ENCODE results near the gene MAGI2.
A peak's percentile ranks its signal among the peaks of the same experiment; 100 is the strongest.

Gene MAGI2

GRCh38 chr7:78191475-78192079, 1261.9 kb downstream of the MAGI2 start:
- DNase-seq, result no peak

- DNase-seq, result no peak
Measured at GRCh38 chr7:78189762-78190161, 1263.7 kb downstream of the MAGI2 start.

- no peak for DNase-seq
Measured at GRCh38 chr7:78185149-78185745, 1268.2 kb downstream of the MAGI2 start.

DNA sequence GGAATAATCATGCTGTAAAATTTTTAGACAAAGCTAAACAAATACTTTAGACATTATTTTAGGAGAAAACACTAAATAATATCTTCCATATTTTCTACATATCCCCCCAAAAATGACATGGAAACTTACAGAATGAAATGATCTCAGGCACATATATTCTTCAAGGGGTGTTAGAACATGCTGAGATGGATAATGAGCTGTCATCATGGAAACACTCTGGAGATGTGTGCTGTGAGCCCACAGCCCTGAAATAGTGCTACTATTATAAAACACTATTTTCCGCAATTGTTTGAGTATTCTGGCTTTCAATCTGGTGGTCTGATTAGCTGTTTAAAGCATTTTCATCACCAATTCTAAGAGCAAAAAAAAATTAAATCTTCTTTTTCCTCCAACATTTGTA, 1269.2 kb downstream of the MAGI2 start:
- DNase-seq, result no peak

DNA sequence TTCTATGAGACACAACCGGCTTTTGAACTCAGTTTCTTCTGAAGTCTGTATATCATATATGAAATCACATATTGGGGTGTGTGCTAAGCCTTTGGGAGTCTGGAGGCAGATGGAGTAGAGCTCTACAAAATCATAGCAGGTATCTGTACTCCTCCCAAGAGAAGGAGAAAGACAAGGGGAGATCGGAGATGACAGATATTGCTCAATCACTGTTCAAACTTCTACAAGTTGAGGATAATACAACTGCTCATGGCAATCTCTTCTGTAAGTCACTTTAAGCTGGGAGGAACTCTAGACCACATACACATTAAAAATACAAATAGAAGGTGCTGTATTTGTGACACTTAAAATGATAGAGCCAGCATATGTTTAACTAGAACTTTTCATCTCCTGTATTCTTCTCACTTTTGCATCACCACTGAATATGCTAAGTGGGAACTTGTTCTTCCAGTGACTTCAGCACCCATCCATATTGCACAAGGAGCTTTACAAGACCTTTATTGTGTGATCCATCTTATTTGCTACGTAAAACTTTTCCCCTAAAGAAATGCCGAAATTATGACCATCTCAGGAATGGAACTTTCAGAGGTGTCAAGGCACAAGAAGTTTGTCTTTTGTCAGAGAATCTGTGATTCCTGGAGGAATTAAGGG, 1273.5 kb downstream of the MAGI2 start:
- DNase-seq, result no peak

DNA sequence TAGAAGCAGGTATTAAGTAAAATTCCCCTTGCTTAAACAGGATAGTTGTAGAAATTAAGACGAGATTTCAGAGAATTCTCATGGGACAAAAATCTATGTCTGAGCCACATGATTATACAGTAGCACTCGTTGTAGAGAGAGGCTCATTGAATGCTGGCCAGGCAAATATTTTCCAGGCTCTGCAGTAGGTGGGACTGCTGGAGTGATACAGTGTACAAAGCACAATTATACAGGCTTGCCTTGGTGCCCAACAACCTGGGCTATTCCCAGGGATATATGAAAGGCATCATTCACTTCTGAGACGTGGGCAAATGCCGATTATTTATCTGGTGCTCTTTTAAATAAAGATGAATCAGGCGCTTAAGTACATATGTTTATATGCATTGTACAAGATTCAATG, 1274.3 kb downstream of the MAGI2 start:
- DNase-seq, result no peak

DNA sequence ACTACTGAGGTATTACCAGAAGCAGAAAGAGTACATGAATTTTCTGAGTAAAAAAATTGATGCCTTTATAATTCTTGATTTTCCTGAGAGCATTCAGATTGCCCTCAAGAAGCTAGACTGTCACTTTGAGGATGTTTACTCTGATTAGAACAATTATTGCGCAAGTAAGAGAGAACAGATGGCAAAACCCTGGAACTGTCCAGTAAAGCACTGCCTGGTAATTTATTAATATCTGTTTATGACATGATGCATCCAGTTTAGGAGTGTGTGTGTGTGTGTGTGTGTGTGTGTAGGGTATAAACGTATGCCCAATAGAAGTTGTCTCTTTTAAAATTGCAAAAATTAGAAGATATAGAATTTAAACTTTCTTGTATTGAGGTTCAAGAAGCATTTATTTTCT, 1275.1 kb downstream of the MAGI2 start:
- no peak for DNase-seq

DNA sequence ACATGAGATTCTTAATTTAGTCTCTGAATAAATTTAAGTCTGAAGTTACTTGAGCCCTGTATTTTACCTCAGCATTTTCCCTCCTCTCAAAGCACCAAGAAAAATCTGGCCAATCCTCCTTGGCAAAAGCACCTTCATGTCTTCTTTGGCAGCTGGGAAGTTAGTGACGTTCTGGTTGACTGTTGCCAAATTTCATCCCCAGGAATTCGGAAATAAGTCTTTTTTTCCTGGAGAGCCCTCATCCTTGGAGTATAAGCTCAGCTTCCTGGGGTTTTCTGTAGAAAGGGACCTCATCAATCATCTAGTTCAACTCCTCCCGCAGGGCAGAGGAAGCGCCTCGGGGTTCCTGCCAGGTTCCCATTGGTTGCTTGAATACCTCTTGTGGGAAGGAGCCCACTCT, 1277.3 kb downstream of the MAGI2 start:
- no peak for DNase-seq

- no peak for DNase-seq
Measured at GRCh38 chr7:78175330-78176100, 1278.0 kb downstream of the MAGI2 start.

GRCh38 chr7:78173666-78174065, 1279.8 kb downstream of the MAGI2 start:
- no peak for DNase-seq

- no peak for DNase-seq
Measured at GRCh38 chr7:78172933-78173591, 1280.4 kb downstream of the MAGI2 start.

DNA sequence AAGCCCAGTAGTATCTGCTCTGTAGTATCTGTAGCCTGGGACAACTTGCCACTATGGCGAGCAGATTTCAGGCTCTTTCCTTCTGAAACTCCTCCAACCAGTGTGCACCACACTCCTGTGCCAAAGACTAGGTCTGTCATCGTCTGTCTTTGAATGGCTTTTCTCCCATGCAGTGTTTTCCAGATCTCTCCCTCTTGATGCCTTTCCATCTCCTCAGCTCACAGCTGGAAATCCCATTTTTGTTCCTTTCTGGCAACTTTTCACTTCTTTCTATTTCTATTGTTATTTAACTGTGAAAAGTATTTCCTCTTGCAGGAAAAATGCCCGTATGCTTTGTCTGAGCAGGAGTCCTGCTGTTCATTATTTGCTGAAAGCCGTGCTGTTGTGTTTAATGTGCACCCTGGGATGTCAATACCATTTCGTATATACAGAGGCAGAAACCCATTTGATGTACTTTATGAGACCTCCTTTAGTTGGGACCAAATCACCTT, 1281.2 kb downstream of the MAGI2 start:
- DNase-seq, result no peak

DNA sequence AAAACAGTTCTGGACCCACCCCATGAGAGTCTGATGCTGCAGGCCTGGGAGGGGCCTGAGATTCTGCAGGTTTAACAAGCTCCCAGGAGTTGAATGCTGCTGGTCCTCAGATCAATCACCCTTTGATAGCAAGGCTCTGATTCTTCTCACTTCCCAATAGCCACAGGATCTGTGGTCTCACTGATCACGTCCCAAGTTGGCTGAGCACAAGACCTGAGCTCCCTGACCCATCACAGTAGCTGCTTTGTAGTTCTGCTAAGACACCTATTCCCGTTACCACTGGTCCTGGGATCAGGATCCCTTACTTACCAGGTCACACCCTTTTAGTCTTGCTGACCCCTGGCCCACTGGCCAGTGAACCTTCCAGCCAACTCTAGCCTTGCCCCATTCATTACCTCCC, 1282.1 kb downstream of the MAGI2 start:
- no peak for DNase-seq

- DNase-seq, result no peak
Measured at GRCh38 chr7:78170815-78171214, 1282.7 kb downstream of the MAGI2 start.

GRCh38 chr7:78169992-78170391, 1283.5 kb downstream of the MAGI2 start:
- DNase-seq, result no peak

DNA sequence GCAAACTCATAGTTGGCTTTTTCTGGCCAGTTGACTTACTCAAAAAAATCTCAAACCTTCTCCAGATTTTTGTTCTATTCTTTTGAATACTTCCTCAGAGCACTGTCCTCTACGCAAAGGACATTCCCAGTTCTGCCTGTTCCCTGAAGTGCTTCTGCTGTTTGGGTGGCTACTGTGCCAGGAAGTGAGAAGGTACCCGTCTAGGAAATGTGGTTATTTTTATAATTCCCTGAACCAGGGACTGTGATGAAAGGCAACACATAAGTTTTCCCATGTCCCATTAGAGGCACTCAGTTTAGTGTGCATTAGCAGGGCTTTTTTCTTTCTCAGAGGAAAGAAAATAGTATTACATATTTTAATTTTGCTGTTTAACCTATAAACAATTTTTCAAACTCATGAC, 1284.6 kb downstream of the MAGI2 start:
- no peak for DNase-seq

DNA sequence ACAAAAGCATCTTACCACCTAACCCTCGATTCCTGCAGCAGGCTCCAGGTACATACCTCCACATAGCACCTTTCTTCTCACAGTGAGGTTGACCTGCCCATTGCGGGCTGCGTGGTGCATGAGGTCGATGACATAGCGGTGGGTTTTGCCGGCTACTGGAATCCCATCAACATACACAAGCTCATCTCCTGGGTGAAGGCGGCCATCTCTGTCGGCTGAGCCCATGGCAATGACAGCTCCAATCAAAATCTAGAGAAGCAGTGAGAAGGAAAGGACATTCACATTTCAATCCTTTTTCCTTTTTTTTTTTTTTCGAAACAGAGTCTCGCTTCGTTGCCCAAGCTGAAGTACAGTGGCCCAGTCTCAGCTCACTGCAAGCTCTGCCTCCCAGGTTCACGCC, 1285.6 kb downstream of the MAGI2 start:
- no peak for DNase-seq

DNA sequence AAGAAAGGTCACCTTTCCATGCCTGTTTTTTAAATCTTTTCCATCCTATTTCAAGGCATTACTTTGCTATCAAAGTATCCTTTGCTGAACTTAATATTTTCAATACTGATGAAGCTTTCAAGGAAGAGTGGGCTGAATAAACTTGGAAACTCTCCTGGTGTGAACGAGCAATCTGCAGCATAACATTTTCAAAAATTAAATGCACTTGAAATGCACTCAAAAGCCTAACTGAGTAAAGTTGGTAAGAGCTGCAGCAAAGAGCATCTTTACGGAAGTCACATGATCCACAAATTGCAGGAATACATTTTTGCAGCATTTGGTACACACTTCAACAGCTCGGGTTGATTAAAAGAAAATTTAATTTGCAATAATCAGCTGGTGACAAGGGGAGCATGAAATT, 1287.6 kb downstream of the MAGI2 start:
- no peak for DNase-seq

DNA sequence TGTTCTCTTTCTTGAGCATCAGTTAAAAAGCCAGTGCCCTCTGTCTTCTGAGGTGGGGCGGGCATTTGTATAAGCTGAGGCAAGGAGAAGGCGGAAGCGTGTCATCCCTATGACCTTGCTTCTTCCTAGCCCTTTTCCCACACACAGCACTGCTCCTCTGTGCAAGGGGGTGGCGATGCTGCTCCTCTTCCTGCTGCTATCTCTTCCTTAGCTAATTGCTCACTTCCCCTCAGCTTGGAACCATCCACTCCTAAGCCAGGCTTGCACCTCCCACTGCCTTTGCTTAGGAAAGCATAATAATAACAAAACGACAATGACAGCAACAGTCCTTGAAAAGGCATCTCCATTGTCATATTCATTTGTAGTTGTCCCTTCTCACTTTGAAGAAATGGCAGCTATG, 1288.0 kb downstream of the MAGI2 start:
- DNase-seq, result no peak

DNA sequence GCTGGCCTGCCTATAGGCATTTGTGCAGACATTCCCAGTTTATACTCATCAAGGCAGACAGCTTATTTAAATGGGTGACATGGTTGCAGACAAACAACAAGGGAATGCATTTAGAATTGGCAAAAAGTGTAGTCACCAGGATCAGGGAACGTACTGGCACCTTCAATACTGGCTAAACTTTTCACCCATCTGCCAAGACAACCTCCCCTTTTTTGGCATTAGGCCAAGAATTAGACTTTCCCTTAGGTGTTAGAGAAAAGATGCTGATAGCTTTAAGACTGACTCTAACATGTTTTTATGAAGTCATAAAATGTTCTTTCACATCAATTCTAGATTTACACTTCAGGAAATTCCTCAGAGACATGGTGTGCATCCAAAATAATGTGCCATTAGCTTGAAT, 1289.0 kb downstream of the MAGI2 start:
- peak; percentile 10 for DNase-seq

DNA sequence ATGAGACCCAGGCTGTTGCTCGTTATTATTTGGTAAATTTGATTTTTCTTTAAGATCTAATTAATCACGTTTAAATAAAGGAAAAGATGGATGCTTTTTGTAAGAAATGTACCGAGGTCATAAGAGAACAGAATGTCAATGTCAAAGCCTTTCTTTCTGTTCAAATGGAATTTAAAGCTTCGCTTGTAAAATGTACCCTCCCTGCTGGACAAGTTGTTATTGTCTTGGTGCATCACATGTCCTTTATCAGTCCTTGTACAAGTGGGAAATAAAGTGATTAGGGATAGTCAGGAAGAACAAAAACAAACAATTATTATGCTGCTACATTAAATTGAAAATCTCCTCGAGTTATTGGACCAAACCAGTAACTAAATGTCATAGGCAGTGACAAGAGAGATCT, 1291.7 kb downstream of the MAGI2 start:
- DNase-seq, result no peak

DNA sequence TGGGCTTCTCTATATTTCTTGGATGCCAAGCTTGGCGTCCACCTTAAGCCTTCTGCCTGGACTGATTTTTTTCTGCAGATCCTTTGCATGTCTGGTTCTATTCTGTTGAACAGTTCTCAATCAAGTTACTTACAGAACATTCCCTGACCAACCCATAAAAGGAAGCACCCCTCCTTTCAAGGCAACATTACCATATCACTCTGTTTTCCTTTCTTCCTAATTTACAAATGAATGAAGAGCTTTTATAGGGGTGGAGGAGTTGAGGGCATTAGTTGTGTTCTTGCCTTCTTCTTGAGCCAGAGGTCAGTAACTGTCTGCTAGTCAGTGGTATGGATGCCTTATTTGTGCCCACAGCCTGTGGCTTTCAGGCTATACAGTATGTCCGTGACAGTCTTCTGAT, 1293.9 kb downstream of the MAGI2 start:
- no peak for DNase-seq

DNA sequence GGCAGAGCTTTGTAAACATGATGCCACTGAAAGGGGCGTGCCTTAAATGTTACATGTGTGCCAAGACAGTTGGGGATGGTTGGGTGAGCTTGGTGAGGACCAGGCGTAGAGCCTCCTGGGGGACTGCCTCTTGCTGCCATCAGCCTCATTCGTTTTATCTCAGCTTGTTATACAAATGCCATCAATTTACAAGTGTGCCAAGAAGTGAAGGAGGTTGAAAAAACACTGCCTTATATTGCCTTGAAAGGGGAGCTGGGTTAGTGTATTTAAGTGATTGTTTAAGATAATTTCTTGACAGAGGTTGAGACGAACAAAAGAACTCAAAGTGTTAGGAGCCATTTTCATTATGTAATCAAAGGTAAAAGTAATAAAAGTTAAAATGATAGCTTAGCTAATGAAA, 1300.2 kb downstream of the MAGI2 start:
- no peak for DNase-seq

Data from hematopoietic multipotent progenitor cell treated with erythropoietin and hydrocortisone succinate and interleukin-3 and kit ligand, for 6 days (in vitro differentiated cells).